GM23338 (cell line): Measurements from ENCODE around the gene MAPK12. TPM values are rescaled to one million over a fixed set of nuclear protein-coding genes. Genes with fewer than 3 reads are reported as not detected.

Source experiments
- ATAC-seq: fragments of 200-7000 bp; cut with Tn5 transposase; 3 replicates; pipeline ENCODE4 v1.9.1; 2020
- DNase-seq: peaks from one replicate; pipeline ENCODE4 v3.0.0-alpha.2; 2015; ENCODE audit warnings: low spot score
- H2AFZ ChIP-seq: fragments of 200-600 bp; sonication (generic); 2 replicates; pipeline ENCODE4 v1.8.0; 2016; ENCODE audit warnings: antibody characterized with exemption, mild to moderate bottlenecking, moderate library complexity
- H3F3A ChIP-seq: fragments of 200-600 bp; sonication (generic); replicated peaks from 2 replicates; pipeline ENCODE4 v1.8.0; 2017; ENCODE audit warnings: antibody characterized with exemption, mixed run types, low read depth
- H3K27ac ChIP-seq: fragments of 200-600 bp; sonication (generic); 2 replicates; pipeline ENCODE4 v1.6.1; 2016; ENCODE audit warnings: low read depth
- H3K27me3 ChIP-seq: fragments of 200-600 bp; sonication (generic); 2 replicates; pipeline ENCODE4 v1.8.0; 2016; ENCODE audit warnings: mild to moderate bottlenecking, mixed run types, moderate library complexity; ENCODE audit not compliant: insufficient read depth
- H3K36me3 ChIP-seq: fragments of 200-600 bp; sonication (generic); 2 replicates; pipeline ENCODE4 v1.8.0; 2016; ENCODE audit warnings: mild to moderate bottlenecking; ENCODE audit not compliant: insufficient read depth
- H3K4me1 ChIP-seq: fragments of 200-600 bp; sonication (generic); 2 replicates; pipeline ENCODE4 v1.8.0; 2016; ENCODE audit warnings: mild to moderate bottlenecking, moderate library complexity; ENCODE audit not compliant: insufficient read depth
- H3K4me2 ChIP-seq: fragments of 200-600 bp; sonication (generic); 2 replicates; pipeline ENCODE4 v1.7.1; 2017; ENCODE audit warnings: mixed run types
- H3K4me3 ChIP-seq: fragments of 200-600 bp; sonication (generic); 2 replicates; pipeline ENCODE4 v1.6.1; 2016; ENCODE audit warnings: mixed run types
- H3K79me2 ChIP-seq: fragments of 200-600 bp; sonication (generic); replicated peaks from 2 replicates; pipeline ENCODE4 v1.8.0; 2017; ENCODE audit warnings: mild to moderate bottlenecking; ENCODE audit not compliant: insufficient read depth
- H3K9me2 ChIP-seq: fragments of 200-600 bp; sonication (generic); 2 replicates; pipeline ENCODE4 v1.8.0; 2017; ENCODE audit not compliant: insufficient read depth
- H4K20me1 ChIP-seq: fragments of 200-600 bp; sonication (generic); replicated peaks from 2 replicates; pipeline ENCODE4 v1.8.0; 2017; ENCODE audit warnings: mild to moderate bottlenecking; ENCODE audit not compliant: insufficient read depth
- H3K27ac Mint-ChIP-seq: 2 replicates; pipeline ENCODE4 v1.8.0; 2020; ENCODE audit warnings: inconsistent platforms, mild to moderate bottlenecking, moderate library complexity, mixed read lengths
- H3K27me3 Mint-ChIP-seq: 3 replicates; pipeline ENCODE4 v1.8.0; 2022; ENCODE audit warnings: low read depth, mild to moderate bottlenecking, moderate library complexity, mixed read lengths, inconsistent platforms; ENCODE audit not compliant: insufficient read depth, poor library complexity
- H3K36me3 Mint-ChIP-seq: 3 replicates; pipeline ENCODE4 v1.8.0; 2021; ENCODE audit warnings: low read depth, mild to moderate bottlenecking, inconsistent platforms, moderate library complexity, mixed read lengths
- H3K4me1 Mint-ChIP-seq: 3 replicates; pipeline ENCODE4 v1.8.0; 2020; ENCODE audit warnings: mild to moderate bottlenecking, inconsistent platforms, mixed read lengths
- H3K4me3 Mint-ChIP-seq: 3 replicates; pipeline ENCODE4 v1.8.0; 2021; ENCODE audit warnings: moderate library complexity, mild to moderate bottlenecking, inconsistent platforms, mixed read lengths
- H3K9me3 Mint-ChIP-seq: 3 replicates; pipeline ENCODE4 v1.8.0; 2020; ENCODE audit warnings: moderate library complexity, mild to moderate bottlenecking, inconsistent platforms, mixed read lengths
- CREB1 ChIP-seq: fragments of 250-450 bp; sonication (Bioruptor Pico); IDR thresholded peaks from 2 replicates; pipeline ENCODE4 v1.5.0; 2020; ENCODE audit warnings: low read depth, mild to moderate bottlenecking, moderate library complexity
- ETS1 ChIP-seq: IDR thresholded peaks from 2 replicates; pipeline ENCODE4 v1.6.1; 2016; ENCODE audit warnings: antibody characterized with exemption
- EZH2 ChIP-seq: fragments of 200-600 bp; sonication (generic); IDR thresholded peaks from one replicate; pipeline ENCODE4 v1.8.0; 2017; ENCODE audit warnings: antibody characterized with exemption, mild to moderate bottlenecking, low read depth; ENCODE audit not compliant: unreplicated experiment
- EZH2phosphoT487 ChIP-seq: fragments of 200-600 bp; sonication (generic); IDR thresholded peaks from one replicate; pipeline ENCODE4 v1.8.1; 2018; ENCODE audit warnings: antibody characterized with exemption; ENCODE audit not compliant: unreplicated experiment
- JUNB ChIP-seq: IDR thresholded peaks from one replicate; pipeline ENCODE4 v1.6.1; 2016; ENCODE audit warnings: antibody characterized with exemption; ENCODE audit not compliant: unreplicated experiment
- POLR2AphosphoS5 ChIP-seq: IDR thresholded peaks from 2 replicates; pipeline ENCODE4 v1.6.1; 2016; ENCODE audit warnings: antibody characterized with exemption, low read depth
- STAT1 ChIP-seq: IDR thresholded peaks from one replicate; pipeline ENCODE4 v1.6.1; 2016; ENCODE audit warnings: antibody characterized with exemption; ENCODE audit not compliant: unreplicated experiment
- ZNF114 ChIP-seq: fragments of 250-450 bp; sonication (Bioruptor Pico); IDR thresholded peaks from 2 replicates; pipeline ENCODE4 v1.5.0; 2020; ENCODE audit warnings: mild to moderate bottlenecking, moderate library complexity
- ZNF331 ChIP-seq: fragments of 250-450 bp; sonication (Bioruptor Pico); IDR thresholded peaks from 2 replicates; pipeline ENCODE4 v1.5.0; 2020; ENCODE audit warnings: low read depth, mild to moderate bottlenecking, moderate library complexity
- ZNF462 ChIP-seq: fragments of 250-450 bp; sonication (Bioruptor Pico); IDR thresholded peaks from 2 replicates; pipeline ENCODE4 v1.5.0; 2020; ENCODE audit warnings: mild to moderate bottlenecking, moderate library complexity
- polyA plus RNA-seq: library from polyadenylated mRNA; unstranded; fragments of >200 nt; fragmentation: Nextera tagmentation; extraction: Ambion mirVana; gene quantifications from 2 replicates; pipeline ENCODE4 v1.2.1, GENCODE V29; 2016
- total RNA-seq: library from RNA; depleted of rRNA; stranded (reverse); fragments of >200 nt; shearing (Covaris generic); gene quantifications from 2 replicates; pipeline ENCODE4 v1.2.3, GENCODE V29; 2014

MAPK12 gene
- total and polyA plus RNA-seq, 2 experiments from 2014 or later: 10.4 to 26.1 TPM

- Histone ChIP-seq H3K36me3 (no peaks in the 10 kb centered on the region), H3F3A (0 out of 2 replicates have a peak, but pooled peaks cover 6% of the 10 kb centered on the region), H3K4me2 (no peak overlapping the region), H3K4me1 (peaks cover 6% of the 10 kb centered on the region; the same call in 1 of the 2 replicates), H3K27ac (no peak overlapping the region), H3K4me3 (no peak overlapping the region), H4K20me1 (no peaks in the 10 kb centered on the region), H3K79me2 (no peaks in the 10 kb centered on the region), H3K27me3 (peaks cover 8% of the 10 kb centered on the region), H3K9me2 (no peaks in the 10 kb centered on the region), H2AFZ (no peak overlapping the region)
- Mint-ChIP-seq H3K27ac (no peak overlapping the region), H3K36me3 (no peaks in the 10 kb centered on the region), H3K4me3 (no peak overlapping the region), H3K4me1 (peaks cover 16% of the 10 kb centered on the region), H3K27me3 (peaks cover 17% of the 10 kb centered on the region), H3K9me3 (no peaks in the 10 kb centered on the region)
- TF ChIP-seq POLR2AphosphoS5 (no peak), JUNB (no peak), STAT1 (no peak), ZNF462 (CRISPR knock-in tag) (no peak), ZNF331 (CRISPR knock-in tag) (no peak), ETS1 (no peak), EZH2phosphoT487 (no peak), EZH2 (no peak), ZNF114 (CRISPR knock-in tag) (no peak), CREB1 (CRISPR knock-in tag) (no peak)
- no peak for ATAC-seq
- no peak for DNase-seq
Observed at GRCh38 chr22:50310949-50311444, 49.5 kb upstream of the MAPK12 start.
